ENCODE measurements around the gene PILRA.

PILRA gene

GRCh38 chr7:100369105-100369504 lies 4.2 kb upstream of the PILRA start:
- Histone ChIP-seq H3K27ac (replicated peaks) (peak overlapping the region; percentile 88), H3K27me3 (ENCODE audit: insufficient read depth, poor library complexity, severe bottlenecking) (no peaks in the 10 kb centered on the region), H3K4me3 (replicated peaks; ENCODE audit: insufficient read depth, low read length) (no peak overlapping the region)
- DNase-seq (ENCODE audit: low read depth in 1 of 2, low spot score in 1 of 2): peak; percentile 87 to 98
- TF ChIP-seq POLR2AphosphoS5 (IDR thresholded peaks at IDR 0.05; ENCODE audit: low read depth): peak; percentile 83
- TF ChIP-seq CTCF (IDR thresholded peaks at IDR 0.05; ENCODE audit: insufficient read depth, low read length): no peak
- peak; percentile 99 for TF ChIP-seq SPI1 (IDR thresholded peaks at IDR 0.05; ENCODE audit: borderline replicate concordance, low read depth)

DNA sequence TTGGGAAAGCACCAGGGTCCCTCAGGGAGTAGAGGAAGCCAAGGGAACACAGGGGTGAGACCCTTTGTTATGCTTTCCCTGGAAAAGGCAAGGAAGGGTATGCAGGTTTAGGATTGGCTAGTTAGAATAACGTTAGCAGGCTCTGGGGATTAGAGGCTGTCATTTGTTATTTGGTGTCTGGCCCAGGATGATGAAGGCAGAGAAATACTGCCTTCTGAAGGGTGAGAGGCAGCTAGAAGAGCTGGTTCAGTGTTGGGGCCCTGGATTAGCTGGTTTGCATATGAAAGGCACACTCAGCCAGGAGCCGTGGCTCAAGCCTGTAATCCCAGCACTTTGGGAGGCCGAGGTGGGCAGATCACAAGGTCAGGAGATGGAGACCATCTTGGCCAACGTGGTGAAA lies 3.0 kb upstream of the PILRA start:
- TF ChIP-seq REST (IDR thresholded peaks at IDR 0.05; ENCODE audit: insufficient replicate concordance, low read depth): no peak
- no peak for TF ChIP-seq CTCF (IDR thresholded peaks at IDR 0.05; ENCODE audit: insufficient read depth, low read length)
- no peak for TF ChIP-seq GABPA (IDR thresholded peaks at IDR 0.05; ENCODE audit: low read depth)
- TF ChIP-seq SPI1 (IDR thresholded peaks at IDR 0.05; ENCODE audit: borderline replicate concordance, low read depth): no peak
- peak overlapping the region; percentile 88 for H3K27ac ChIP-seq (replicated peaks)
- H3K27me3 ChIP-seq (ENCODE audit: insufficient read depth, poor library complexity, severe bottlenecking): no peaks in the 10 kb centered on the region
- DNase-seq (ENCODE audit: low read depth in 1 of 2, low spot score in 1 of 2): no peak
- no peak overlapping the region for H3K4me3 ChIP-seq (replicated peaks; ENCODE audit: insufficient read depth, low read length)

- TF ChIP-seq POLR2AphosphoS5 (IDR thresholded peaks at IDR 0.05; ENCODE audit: low read depth) (no peak), SPI1 (IDR thresholded peaks at IDR 0.05; ENCODE audit: borderline replicate concordance, low read depth) (no peak), CTCF (IDR thresholded peaks at IDR 0.05; ENCODE audit: insufficient read depth, low read length) (no peak), GABPA (IDR thresholded peaks at IDR 0.05; ENCODE audit: low read depth) (no peak), REST (IDR thresholded peaks at IDR 0.05; ENCODE audit: insufficient replicate concordance, low read depth) (no peak)
- Histone ChIP-seq H3K27ac (replicated peaks) (peak overlapping the region; percentile 88), H3K4me3 (replicated peaks; ENCODE audit: insufficient read depth, low read length) (no peak overlapping the region), H3K27me3 (ENCODE audit: insufficient read depth, poor library complexity, severe bottlenecking) (no peaks in the 10 kb centered on the region)
- DNase-seq (ENCODE audit: low read depth in 1 of 2, low spot score in 1 of 2): no peak
These were observed 2.5 kb upstream of the PILRA start for GRCh38 chr7:100370746-100371145.

GRCh38 chr7:100371561-100372171 lies 1.6 kb upstream of the PILRA start:
- no peak for DNase-seq (ENCODE audit: low read depth in 1 of 2, low spot score in 1 of 2)
- H3K27ac ChIP-seq (replicated peaks): peak overlapping the region; percentile 88
- no peaks in the 10 kb centered on the region for H3K27me3 ChIP-seq (ENCODE audit: insufficient read depth, poor library complexity, severe bottlenecking)
- no peak overlapping the region for H3K4me3 ChIP-seq (replicated peaks; ENCODE audit: insufficient read depth, low read length)
- TF ChIP-seq GABPA (IDR thresholded peaks at IDR 0.05; ENCODE audit: low read depth): no peak
- no peak for TF ChIP-seq CTCF (IDR thresholded peaks at IDR 0.05; ENCODE audit: insufficient read depth, low read length)
- no peak; the same call in 1 of the 2 replicates for TF ChIP-seq POLR2AphosphoS5 (IDR thresholded peaks at IDR 0.05; ENCODE audit: low read depth)
- no peak for TF ChIP-seq SPI1 (IDR thresholded peaks at IDR 0.05; ENCODE audit: borderline replicate concordance, low read depth)
- no peak for TF ChIP-seq REST (IDR thresholded peaks at IDR 0.05; ENCODE audit: insufficient replicate concordance, low read depth)
